Measurements from ENCODE around the gene COL9A2.

- no peak for TF ChIP-seq POLR2A (IDR thresholded peaks at IDR 0.05; ENCODE audit: low read depth, low read length)
- TF ChIP-seq, protein P1, sequence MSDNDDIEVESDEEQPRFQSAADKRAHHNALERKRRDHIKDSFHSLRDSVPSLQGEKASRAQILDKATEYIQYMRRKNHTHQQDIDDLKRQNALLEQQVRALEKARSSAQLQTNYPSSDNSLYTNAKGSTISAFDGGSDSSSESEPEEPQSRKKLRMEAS (IDR thresholded peaks at IDR 0.05; ENCODE audit: insufficient read depth, insufficient read length) = no peak
- no peak for TF ChIP-seq CTCF (IDR thresholded peaks at IDR 0.05; ENCODE audit: extremely low read depth in 1 of 2, insufficient read depth in 1 of 2, low read depth in 1 of 2, low read length in 2 of 2)
- TF ChIP-seq POLR2AphosphoS5 (IDR thresholded peaks at IDR 0.05; ENCODE audit: insufficient read depth, low read depth, low read length) = no peak
- TF ChIP-seq GATA2 (IDR thresholded peaks at IDR 0.05; ENCODE audit: insufficient read depth, insufficient read length, low read depth, low read length) = no peak
Observed at GRCh38 chr1:40266786-40267535, 50.1 kb downstream of the COL9A2 start.
